Fibroblast of skin of left biceps (primary cell): ENCODE results near the gene CSF3R.
"Not testable (repeated sequence)": the region's sequence is repeated elsewhere in the genome, so short reads cannot be mapped to it uniquely, and the experiment has no call there.

Experiments used
- DNase-seq, 2 experiments: peaks; one replicate each; pipeline ENCODE4 v3.0.0-alpha.2; 2013; ENCODE audit warnings: low read depth in 2 of 2

The CSF3R gene

GRCh38 chr1:36481771-36482723 is 666 bp downstream of the CSF3R start:
- DNase-seq: no peak

- DNase-seq: no peak
Observed at GRCh38 chr1:36481091-36481490, 1.6 kb downstream of the CSF3R start.

GRCh38 chr1:36480161-36480560 is 2.6 kb downstream of the CSF3R start:
- DNase-seq: no peak

GRCh38 chr1:36479505-36480051 is 3.1 kb downstream of the CSF3R start:
- no peak for DNase-seq

GRCh38 chr1:36477615-36478014 is 5.1 kb downstream of the CSF3R start:
- not testable (repeated sequence) for DNase-seq

- no peak for DNase-seq
Observed at GRCh38 chr1:36476945-36477344, 5.8 kb downstream of the CSF3R start.

- no peak for DNase-seq
Observed at GRCh38 chr1:36475910-36476604, 6.7 kb downstream of the CSF3R start.

GRCh38 chr1:36475341-36475740 is 7.4 kb downstream of the CSF3R start:
- no peak for DNase-seq

- DNase-seq: no peak
Observed at GRCh38 chr1:36472656-36473055, 10.1 kb downstream of the CSF3R start.

- no peak for DNase-seq
Observed at GRCh38 chr1:36471830-36472641, 10.7 kb downstream of the CSF3R start.

GRCh38 chr1:36469163-36469562 is 13.6 kb downstream of the CSF3R start:
- no peak for DNase-seq

- DNase-seq: no peak
Observed at GRCh38 chr1:36467700-36468455, 14.8 kb downstream of the CSF3R start.

GRCh38 chr1:36467027-36467410 is 15.7 kb downstream of the CSF3R start:
- no peak for DNase-seq

- DNase-seq: no peak
Observed at GRCh38 chr1:36466370-36467026, 16.2 kb downstream of the CSF3R start.

GRCh38 chr1:36465731-36466369 is 16.9 kb downstream of the CSF3R start:
- DNase-seq: no peak

- DNase-seq: no peak
Observed at GRCh38 chr1:36464605-36465393, 17.9 kb downstream of the CSF3R start.

GRCh38 chr1:36463803-36464604 is 18.7 kb downstream of the CSF3R start, which contains the start of gene MRPS15:
Gene MRPS15, minus strand, starts transcription at chr1:36464384. Its CDS starts 109 bp downstream, at chr1:36464275.
- DNase-seq: peak; percentile 81 to 83

GRCh38 chr1:36463463-36463802 is 19.3 kb downstream of the CSF3R start:
- DNase-seq: no peak
